Head of caudate nucleus (tissue), 42 donors: ENCODE data around the gene GRIN2A.

Experiments
- DNase-seq, 42 donors: peaks; one replicate each; pipeline versions ENCODE4 v3.0.0 to v3.0.0-alpha.2; 2020 to 2021; ENCODE audit warnings: mixed read lengths in 7 of 42
- intact Hi-C: fragments of 100-400 bp; cut with DNase I; formaldehyde crosslinking; loops from one replicate; pipeline ENCODE4 v1.15.0; 2022

GRIN2A gene

DNA sequence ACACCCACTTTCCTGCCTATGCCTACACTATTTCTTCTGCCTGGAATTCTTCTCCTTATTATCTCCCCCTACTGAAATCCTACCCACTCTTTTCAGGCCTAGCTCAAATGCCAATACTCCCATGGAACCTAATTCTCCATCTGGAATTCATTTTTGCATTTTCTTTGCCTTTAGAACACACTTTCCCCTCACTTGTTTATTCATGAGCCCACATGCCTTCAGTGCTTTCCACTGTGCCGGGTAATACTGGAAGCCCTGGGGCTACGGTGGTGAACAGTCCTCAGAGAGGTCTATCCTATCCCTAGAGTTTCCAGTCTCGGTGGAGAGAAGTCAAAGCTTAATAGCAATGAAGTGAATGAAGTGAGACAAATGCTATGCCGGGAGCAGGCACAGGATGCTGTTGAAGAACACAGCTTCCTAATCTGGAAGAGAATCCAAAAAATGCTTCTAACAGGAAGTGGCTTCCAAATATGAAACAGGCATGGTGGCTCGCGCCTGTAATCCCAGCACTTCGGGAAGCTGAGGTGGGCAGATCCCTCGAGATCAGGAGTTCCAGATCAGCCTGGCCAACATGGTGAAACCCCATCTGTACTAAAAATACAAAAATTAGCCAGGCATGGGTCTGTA lies 322.4 kb downstream of the GRIN2A start:
- peak in 2 of 42 donors; percentile 46 for DNase-seq
- intact Hi-C loops, result no loop called here

DNA sequence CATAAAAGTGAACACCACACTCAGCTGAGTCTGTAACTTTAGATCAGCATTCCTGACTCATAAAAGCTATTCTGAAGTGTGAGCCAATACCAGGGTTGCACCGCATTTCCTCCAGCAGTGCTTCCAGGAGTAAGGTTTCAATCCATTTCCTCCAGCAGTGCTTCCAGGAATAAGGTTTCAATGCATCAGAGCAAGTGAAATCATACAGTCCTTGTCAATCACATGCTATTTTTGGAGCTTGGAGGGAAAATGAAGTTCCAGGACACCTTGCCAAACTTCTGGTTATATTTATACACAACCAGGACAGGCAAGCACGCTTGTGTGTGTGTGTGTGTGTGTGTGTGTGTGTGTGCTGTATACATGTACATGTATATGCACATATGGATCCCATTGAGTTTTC lies 327.6 kb downstream of the GRIN2A start:
- no peak for DNase-seq

DNA sequence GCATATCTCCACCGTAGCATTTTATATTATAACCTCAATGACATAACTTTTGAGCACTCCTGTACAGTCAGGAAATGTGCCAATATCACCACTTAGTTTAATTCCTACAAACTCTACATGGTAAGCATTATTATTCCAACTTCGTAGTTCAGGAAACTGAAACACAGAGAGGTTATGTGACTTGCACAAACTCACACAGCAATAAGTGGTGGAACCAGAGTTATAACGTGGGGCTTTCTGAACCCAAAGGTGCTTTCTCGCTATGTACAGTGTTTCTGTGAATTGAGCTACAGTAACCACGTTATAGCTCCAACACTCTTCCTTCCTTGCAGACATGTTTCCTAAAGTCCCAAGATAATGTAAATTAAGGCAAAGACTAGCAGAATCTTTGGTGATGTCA lies 330.2 kb downstream of the GRIN2A start:
- intact Hi-C loops, result no loop called here
- DNase-seq, result no peak

More for the DNA sequence above, 327.6 kb downstream of the GRIN2A start:
- intact Hi-C loops, result no loop called here

DNA sequence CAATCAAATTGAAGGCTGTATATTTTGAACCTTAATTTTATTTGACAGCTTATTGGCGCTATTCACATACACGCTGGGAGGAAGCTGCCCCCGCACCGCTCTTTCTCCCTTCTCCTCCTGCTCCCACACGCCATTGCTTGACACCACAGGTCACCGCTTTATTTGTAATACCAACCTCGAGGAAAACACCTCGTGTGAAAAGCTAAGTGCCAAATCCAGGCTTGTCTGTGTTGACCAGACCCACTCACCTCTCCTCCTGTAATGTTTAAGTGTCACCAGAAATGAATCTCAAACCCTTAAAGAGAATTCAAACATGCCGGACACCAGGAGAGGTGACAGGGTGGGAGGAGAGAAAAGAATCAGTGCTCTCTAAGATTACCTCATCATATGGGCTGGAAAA lies 331.4 kb downstream of the GRIN2A start:
- DNase-seq, result peak in 10 of 42 donors; percentile 11 to 48 (median 24)

DNA sequence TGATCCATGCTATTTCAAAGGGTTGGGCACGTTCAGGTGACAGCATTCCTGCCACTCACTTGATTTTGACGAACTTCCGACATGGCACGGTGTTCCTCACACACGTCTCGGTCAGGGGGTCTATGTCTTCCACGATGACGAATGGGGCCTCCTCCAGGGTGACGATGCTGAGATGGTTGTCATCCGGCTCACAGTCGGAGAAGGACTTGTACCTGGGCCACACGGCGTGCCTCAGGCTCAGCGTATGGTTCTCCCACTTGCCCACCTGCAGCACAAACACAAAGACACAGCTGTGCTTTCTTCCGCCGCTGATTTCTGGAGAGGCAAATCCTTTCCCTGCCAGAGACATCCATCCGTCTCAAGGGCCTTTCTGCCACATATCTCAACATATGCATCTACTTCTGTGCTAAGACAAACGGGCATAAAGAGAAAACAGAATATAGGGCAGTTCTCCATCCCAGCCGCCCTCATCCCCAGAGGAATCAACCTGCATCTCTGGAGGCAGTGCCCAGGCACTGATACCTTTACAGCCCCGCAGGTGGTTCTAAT lies 332.5 kb downstream of the GRIN2A start:
- intact Hi-C loops, result no loop called here
- DNase-seq, result no peak

More for the DNA sequence above, 331.4 kb downstream of the GRIN2A start:
- intact Hi-C loops, result no loop called here

DNA sequence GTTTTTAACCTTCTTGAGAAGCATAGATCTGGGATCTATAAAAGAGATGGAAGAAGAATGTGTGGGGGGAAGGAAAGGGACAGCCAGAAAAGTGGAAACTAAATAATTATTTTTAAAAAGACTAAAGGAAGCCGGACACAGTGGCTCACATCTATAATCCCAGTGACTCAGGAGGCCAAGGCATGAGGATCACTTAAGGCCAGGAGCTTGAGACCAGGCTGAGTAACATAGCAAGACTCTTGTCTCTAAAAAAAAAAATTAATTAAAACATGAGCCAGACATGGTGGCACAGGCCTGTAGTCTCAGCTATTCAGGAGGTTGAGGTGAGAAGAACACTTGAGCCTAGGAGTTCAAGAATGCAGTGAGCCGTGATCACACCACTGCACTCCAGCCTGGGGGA lies 335.1 kb downstream of the GRIN2A start:
- intact Hi-C loops, result no loop called here
- DNase-seq, result no peak

DNA sequence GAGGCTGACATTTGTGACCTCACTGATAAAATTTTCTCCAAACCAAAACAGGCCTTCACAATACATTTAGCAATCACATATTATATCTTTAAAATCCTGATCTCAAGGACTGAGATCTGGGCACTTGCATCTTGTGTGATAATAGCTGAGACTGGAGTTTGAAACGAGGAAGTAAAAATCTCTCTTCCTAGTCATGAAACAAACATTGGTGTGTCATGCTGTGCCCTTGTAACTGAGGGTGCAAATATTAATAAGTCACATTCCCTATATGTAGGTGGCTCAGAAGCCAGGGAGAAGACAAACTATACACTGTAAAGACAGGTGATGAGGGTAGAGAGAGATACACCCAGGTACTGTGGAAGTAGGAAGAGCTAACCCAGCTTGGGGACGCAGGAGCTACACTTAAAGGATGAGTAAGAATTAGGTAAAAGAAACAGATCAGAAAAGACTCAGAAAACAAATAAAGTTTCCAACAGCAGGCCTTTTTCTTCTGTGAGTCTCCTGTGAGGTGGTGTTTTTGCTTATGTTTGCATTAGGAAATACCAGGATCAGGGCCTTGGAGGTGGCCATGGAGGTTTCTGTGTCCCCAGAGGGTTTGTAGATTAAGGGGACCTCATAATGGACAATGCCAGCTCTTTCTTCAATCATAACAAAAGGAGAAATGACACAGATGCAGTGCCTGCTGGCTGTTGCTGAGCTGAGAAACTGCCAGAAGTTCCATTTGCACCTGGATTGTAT lies 335.7 kb downstream of the GRIN2A start:
- intact Hi-C loops, result no loop called here
- no peak for DNase-seq

DNA sequence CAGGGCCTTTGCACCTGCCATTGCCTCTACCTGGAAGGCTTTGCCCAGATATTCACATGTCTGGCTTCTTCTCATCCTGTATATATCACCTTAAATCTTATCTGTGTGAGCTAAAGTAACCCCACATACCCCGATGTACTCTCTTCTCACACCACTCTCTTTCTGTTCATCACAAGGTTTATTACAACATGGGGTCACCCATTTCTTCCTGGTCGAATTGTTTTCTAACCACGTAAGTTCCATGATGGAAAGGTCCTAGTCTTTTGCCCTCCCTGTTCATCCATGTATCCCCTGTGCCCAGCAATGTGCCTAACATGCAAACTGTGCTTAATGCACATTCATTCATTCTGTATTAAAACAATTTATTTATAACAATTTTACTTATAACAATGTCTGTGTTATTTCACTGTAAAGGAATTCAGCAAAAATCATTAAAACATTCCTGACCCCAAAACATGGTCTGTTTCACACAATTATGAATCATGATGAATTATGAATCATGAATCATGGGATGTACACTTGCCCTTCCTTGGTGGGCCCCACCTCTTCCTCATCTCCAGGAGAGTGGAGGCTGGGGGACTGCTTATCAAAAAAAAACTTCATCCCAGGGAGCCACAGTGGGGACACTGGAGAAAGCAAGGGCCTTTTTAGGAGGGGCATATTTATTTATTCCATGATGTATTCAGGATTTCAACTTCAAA lies 336.4 kb downstream of the GRIN2A start:
- intact Hi-C loops, result no loop called here
- DNase-seq, result no peak

DNA sequence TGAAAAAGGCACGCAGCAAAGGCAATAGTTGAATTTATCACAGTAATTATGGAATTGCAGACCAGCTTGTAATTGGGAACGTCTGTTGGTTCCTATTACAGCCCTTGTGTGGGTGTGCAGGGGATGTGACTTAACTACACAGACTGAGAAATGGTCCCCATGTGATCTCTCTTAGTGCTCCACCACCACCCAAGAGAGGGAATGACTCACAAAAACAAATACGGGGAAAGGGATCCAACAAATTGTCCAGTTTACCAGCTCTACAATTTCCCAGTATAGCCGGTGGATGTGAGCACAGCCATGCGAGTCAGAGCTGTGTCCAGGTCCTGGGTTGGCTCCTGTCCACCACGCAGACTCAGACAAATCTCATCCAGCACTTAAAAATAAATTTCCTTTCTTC lies 337.9 kb downstream of the GRIN2A start:
- intact Hi-C loops, result no loop called here
- DNase-seq, result no peak

DNA sequence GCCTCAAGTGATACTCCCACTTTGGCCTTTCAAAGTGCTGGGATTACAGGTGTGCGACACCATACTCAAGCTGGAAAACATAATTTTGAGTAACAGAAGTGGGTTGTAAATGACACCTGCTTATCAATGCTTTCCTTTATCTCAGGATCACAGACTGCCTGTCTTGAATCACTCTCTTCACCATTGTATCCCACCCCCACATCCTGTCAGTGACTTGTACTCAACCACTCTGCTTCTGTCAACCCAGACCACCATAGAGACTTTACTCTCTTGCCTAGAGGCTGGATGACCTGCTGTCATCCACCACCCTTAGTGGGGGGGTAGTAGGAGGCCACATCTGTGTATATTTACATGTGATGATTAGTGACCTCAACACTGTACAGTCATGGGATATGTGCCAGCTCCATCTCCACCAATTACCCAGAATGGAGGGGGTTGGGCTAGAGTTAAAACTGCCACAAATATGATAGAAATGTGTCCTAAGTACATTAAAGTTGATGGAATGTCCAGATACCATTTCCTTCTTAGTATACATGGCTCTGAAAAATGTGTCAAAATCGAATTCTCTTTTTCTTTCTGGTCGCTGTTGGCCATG lies 338.7 kb downstream of the GRIN2A start:
- intact Hi-C loops, result no loop called here
- no peak for DNase-seq

DNA sequence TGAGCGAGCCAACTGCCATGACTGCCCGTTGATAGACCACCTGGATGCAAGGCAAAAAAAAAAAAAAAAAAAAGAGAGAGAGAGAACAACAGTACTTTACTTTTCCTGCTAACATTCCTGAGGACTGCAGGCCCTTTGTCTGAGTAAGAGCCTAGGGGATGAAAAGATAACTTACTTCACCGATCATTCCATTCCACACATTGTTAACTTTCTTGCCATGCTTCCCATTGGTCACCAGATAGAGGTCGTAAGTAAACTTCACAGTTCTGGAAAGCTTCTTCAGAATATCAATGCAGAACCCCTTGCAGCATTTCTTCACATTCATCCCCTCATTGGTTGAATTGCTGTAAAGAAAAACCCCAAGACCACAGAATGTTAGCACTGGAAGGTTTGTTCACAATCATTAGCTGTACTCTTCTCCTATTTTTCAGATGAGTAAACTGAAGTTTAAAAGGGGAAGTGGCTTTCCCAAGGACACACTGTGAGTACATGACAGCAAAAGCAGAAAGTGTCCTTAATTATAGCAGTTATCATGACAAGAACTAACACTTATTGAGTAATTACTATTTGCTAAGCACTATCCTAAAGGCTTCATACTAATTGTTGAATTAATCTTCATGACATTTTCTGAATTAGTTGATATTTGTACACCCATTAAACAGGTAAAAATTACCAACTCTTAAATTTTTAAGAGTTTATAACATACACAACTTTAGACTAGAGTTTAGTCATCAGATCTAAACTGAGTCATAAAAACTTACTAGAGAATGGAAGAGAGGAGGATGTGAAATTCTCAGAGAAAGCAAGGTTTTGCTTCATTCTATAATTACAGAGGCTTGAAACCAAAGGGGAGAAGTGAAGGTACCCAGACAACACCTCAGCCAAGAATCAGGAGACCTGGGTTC lies 341.2 kb downstream of the GRIN2A start:
- intact Hi-C loops, result no loop called here
- DNase-seq, result no peak

DNA sequence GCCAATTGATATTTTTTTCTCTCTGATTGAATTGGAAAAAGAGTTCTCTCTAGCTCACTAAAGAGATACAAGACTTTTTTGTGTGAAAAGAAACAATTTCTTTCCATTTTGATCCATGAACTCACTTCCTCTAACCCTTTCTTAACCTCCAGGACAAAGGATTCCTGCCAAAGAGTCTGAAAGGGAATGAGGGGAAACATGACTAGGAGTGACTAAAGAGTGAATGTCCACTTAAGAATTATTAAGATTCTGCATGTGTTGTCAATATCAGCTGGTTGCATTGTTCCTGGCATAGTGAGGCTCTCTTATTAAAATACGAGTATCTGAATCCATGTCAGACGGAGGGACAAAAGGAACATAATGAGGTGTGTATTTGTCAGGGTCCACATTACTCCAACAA lies 344.7 kb downstream of the GRIN2A start:
- intact Hi-C loops, result no loop called here
- no peak for DNase-seq

DNA sequence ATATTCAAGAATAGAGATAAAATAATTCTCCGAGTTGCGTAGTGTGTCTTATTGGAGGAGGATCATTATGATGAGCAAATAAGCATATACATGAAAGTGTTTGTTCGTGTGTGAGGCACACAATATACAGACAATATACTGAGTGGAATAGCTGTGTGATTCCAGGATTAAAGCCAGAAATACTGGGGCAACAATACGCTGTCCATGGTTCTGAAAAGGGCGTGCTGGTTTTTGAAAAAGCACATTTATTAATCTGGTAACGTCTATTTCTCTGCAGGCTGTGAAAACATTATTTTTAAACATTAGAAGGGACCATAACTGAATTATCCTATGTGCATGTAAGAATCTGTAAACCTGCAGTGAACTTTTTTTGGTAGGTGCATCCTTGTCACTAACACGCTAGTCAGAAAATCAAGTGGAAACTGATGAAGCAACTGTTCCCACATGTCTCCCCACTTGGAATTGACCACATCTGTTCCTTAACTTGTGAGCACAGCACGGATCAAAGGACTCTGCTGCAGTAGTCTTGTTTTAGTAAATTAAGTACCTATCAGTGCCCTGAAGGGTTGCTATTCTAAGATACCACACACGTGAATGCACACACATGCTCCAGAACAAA lies 346.0 kb downstream of the GRIN2A start:
- peak in 9 of 42 donors; percentile 13 to 81 (median 30) for DNase-seq
- intact Hi-C loops, result no loop called here

DNA sequence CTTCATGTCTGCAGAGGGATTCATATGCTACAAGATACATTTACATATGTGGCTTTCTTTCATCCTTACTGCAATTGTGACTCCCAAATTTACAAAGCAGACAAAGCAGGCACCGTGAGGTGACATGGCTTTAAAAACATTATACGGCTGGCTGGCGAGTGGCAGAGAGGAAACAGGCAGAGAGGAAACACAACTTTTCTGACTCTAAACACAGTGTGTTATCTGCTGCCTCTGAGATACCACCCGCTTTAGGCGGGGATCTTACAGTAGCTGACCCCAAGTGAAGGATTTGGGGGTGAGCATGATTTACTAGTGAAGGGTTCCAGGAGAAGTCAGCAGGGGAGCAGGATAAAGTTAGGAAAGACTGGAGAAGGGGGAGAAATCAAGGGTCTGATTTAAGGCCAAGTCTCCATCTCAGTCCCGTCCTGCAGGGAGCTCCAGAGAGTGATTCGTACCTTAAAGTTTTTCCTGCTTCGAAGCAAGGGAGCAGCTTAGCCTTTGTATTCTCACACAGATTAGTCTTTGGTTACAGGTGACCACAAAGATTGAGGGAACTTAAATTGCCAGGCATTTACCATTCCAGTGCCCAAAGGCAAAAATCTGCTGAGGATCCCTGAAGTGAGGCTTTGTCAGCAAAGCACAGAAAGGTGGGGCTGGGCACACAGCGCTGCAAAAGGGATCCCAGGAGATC lies 355.0 kb downstream of the GRIN2A start:
- DNase-seq, result no peak
- intact Hi-C loops, result no loop called here

DNA sequence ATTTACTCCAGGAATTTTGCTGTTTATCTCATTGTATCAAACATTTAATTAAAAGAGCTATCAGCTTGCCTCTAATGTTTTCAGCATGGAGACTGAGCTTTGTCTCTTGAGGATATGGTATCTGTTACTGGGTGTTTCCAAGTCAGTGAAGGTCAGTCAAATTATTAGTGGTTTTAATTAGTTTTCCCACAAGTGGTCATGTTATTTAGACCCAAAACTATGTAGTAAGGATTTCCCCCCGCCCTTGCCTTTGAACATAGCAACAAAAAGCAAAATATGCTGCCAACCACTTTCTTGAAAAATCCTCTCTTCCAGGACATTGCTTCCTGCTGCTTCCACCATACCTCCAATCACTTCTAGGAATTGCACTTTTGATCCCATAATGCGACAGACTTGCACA lies 355.6 kb downstream of the GRIN2A start:
- DNase-seq, result no peak
- intact Hi-C loops, result no loop called here

DNA sequence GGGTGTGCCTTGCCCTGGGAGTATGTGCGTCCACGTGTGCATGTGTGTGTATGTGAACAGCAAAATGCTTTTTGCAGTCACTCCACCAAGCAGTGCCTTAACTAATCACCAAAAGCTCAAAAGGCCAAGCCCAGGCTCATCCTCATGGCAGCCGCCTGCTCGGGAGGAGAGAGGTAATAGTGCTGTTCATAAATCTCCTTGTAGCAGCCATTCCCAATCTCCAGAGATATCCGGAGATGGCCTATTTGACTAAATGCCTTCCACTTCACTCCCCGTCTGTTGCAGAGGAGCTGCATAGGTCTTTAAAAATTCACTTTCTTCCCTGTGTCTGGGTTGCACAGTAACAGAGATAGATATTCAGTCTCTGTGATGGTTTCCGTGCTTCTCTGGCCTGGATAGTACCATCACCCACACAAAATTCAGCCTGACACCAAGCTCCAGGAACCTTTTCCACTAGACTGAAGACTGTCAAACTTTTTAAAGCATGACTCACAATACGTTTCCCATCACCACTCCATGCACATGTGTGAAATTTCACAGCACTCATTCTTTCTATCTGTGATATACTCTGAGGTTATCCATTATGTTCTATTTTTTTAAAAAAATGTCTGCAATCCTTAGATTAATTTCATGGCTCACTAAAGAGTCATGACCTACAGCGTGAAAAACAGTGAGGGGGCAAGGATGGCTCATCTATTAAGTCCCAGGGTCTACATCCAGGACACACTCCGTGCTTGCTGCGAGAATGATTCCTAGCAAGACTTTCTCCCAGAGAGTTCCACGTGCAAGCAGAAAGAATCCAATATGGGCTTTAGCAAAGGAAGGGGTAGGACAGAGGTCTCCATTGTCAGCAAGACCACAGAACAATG lies 357.8 kb downstream of the GRIN2A start:
- DNase-seq, result no peak
- intact Hi-C loops, result no loop called here

DNA sequence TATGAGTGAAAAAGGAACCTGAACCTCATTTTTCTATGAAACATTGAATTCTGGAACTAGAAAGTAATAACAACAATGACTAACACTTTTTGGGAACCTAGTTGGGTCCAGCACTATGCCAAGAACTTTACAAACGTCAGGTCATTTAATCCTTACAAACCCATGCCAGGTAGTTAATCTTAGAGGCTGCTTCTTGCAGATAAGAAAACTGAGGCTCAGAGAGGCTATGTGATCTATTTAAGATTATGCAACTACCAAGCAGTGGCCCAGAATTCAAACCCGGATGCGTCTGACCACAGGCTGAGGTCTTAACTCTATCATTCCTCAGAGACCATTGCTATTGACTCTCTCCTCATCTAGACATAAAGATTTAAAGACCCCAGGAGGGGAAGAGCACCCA lies 358.7 kb downstream of the GRIN2A start:
- intact Hi-C loops, result no loop called here
- no peak for DNase-seq
